ENCODE measurements around the gene BNIP5.

The BNIP5 gene

DNA sequence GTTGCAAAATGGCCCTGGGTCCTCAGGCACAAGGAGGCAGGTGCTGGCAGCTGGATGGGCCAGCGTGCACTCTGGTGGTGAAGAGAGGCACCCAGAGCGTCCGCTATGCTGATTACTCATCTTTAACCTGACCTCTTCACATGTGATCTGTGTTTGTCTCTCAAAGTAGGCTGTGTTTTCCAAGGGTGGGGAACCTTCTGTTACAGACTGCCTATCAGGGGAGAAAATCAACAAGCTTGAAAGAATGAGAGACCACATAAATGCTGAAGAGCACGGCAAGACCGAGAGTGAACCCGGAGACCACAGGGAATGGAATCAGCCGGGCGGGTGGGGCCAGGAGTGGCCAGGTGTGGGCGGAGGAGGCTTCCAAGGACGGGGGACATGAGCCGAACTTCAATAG, 16.2 kb downstream of the BNIP5 start:
- no peak for DNase-seq

GRCh38 chr6:36319821-36320220, 16.9 kb downstream of the BNIP5 start:
- DNase-seq = no peak

GRCh38 chr6:36319436-36319762, 17.3 kb downstream of the BNIP5 start:
- DNase-seq = no peak

GRCh38 chr6:36318690-36319435, 17.8 kb downstream of the BNIP5 start:
- DNase-seq = no peak

DNA sequence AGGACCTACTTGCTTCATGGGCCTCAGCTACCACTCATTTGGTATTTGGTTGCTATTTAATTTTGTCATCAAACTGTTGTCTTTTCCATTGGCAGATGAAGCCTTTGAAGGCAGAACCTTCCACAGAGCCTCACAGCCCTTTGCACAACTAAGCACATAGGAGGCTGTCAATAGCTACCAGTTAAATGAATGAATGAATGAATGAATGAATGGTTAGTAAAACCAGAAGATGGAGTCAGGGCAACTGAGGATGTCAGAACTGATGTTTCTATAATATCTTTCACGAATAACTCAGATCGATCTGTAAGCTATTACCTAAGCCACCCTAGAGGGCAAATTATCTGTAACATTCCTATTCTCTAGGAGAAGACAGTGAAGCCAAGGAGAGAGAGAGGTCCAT, 19.1 kb downstream of the BNIP5 start:
- no peak for DNase-seq

- DNase-seq = no peak
Observed at GRCh38 chr6:36315921-36316320, 20.8 kb downstream of the BNIP5 start.

GRCh38 chr6:36314221-36315014, 22.3 kb downstream of the BNIP5 start:
- no peak for DNase-seq

- no peak for DNase-seq
Observed at GRCh38 chr6:36313649-36313936, 23.1 kb downstream of the BNIP5 start.

DNA sequence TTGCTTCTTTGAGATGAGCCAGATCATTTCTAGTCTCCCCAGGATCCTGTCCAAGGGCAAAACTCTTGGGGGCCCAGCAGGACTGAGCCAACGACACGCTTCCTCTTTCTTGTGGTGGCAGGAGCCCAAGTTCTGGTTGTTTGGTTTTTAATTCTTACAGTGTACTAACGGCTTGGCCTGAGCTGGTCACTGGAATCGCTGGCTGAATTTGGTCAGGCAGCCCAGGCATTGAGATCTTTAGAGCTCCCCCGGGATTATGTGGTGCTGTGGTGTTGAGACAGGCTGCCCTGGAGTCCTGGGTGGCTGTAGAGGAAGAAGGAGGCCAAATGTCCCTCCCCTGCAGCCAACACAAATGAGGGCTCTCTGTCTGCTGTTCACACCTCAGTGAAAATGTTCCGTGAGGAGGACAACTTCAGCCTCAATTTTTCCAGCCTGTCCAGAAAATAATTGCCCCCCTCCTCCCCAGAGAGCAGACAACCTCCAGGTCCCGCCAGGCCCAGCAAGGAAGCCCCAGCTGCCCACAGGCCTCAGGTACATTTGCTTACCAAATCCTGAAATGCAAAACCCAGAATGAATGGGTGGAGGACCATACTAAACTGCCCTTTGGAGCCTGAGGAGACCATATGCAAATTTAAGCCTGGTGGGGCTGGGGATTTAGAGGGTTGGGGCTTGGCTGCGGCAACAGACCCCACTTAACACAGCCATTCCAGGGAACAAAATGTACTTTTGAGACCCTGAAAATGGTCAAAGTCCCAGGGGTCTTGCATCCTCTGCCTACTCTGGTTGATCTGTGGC, 23.6 kb downstream of the BNIP5 start:
- DNase-seq = peak; percentile 69 to 76

DNA sequence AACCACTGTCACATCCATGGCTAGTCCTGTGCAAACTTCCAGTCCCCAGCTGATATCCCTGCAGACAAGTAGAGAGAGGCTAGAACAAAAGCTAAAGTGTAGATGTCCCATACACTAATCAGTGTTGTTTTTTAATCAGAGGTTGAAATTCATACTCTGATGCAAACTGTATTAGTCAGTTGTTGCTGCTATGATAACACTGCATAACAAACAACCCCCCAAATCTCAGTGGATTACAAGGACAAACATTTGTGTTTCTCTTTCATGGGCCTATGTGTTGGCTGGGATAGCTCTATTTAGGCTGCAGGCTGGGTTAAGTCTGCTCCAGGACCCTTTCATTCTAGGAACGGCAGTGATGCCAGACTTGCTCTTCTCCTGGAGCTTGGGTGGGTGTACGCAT, 26.8 kb downstream of the BNIP5 start:
- DNase-seq = no peak

GRCh38 chr6:36309203-36309602, 27.5 kb downstream of the BNIP5 start:
- DNase-seq = no peak

- DNase-seq = no peak
Observed at GRCh38 chr6:36308514-36308913, 28.2 kb downstream of the BNIP5 start.

DNA sequence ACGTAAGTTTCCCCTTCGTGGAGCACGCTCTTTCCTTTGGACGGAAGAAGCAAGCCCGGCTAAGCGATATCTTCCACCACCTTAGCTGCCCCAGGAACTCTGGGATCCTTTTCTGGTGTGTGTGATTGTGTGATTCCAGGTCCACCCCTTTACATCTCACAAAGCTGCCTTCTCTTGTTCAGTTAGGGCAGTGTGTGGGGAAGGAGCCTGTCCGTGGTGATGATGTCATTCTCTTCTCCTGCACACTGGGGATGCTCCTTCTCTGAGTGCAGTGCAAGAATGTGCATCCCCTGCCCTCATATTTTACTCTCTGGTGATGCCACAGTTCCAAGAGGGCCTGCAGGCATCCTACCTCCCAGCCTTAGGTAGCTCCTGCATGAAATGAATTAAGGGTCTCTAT, 30.3 kb downstream of the BNIP5 start:
- no peak for DNase-seq

DNA sequence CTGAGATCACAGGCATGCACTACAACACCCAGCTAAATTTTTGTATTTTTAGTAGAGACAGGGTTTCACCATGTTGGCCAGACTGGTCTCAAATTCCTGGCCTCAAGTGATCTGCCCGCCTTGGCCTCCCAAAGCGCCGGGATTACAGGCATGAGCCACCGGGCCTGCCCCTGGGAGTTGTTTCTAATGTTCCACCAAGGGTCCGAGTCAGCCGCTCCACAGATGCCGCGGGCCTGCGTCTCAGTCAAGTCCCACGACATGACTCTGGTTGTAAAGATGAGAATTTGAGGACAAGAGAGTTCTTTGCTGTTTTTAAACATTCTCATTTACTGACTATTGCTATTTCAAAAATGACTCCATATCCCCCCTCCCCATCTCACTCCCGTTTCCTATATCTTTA, 30.8 kb downstream of the BNIP5 start:
- no peak for DNase-seq

GRCh38 chr6:36302227-36302976, 34.3 kb downstream of the BNIP5 start:
- peak; percentile 88 to 90 for DNase-seq

GRCh38 chr6:36301781-36302180, 34.9 kb downstream of the BNIP5 start:
- no peak for DNase-seq

- no peak for DNase-seq
Observed at GRCh38 chr6:36301085-36301658, 35.5 kb downstream of the BNIP5 start.

DNA sequence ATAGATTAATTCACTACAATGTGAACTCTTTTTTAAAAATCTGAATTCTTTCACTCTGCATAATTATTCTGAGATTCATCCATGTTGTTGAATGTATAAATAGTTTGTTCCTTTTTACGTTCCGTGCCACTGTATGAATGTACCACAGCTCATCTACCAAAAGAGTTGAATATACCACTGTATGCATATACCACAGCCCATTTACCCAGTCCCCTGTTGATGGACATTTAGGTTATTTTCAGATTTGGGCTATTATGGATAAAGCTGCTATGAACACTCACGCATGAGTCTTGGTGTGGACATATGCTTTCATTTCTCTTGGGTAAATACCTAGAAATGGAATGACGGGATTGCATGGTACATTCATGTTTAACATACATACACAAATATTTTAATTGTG, 38.7 kb downstream of the BNIP5 start:
- no peak for DNase-seq

- DNase-seq = no peak
Observed at GRCh38 chr6:36297511-36297910, 39.2 kb downstream of the BNIP5 start.

DNA sequence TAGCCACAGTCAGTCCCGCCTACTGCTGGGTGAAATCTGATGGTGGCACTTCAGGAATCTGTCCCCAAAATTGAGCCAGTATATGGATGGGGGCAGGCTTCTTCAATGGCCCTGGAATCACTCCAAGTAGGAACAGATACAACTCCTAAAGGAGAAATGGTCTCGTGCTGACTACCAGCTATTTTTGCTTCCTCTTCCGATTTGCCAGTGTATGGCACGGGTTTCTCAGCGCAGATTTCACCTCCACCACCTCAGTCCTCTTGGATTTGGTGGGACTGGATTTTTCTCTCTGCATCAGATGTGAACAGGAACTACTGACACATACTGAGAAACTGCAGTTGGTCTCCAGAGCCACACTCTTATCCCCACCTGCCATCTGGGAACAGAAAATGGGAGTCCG, 39.6 kb downstream of the BNIP5 start:
- no peak for DNase-seq

DNA sequence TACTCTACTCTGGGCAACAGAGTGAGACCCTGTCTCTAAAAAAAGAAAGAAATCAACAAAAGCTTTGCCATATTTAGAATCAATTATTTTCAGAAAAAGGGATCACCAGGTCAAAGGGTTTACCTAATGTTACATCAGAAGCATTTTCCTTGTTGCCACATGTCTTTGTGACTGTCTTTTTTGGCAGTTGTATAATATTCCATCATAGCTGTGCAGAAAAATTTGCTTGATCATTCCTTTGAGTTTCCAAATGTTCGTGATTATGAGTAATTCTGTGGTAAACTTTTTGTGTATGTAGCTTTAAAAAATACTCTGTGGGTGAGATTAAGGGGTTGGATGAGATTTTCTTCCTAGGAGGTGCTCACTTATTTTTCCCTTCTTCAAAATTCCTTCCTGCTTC, 40.4 kb downstream of the BNIP5 start:
- no peak for DNase-seq

DNA sequence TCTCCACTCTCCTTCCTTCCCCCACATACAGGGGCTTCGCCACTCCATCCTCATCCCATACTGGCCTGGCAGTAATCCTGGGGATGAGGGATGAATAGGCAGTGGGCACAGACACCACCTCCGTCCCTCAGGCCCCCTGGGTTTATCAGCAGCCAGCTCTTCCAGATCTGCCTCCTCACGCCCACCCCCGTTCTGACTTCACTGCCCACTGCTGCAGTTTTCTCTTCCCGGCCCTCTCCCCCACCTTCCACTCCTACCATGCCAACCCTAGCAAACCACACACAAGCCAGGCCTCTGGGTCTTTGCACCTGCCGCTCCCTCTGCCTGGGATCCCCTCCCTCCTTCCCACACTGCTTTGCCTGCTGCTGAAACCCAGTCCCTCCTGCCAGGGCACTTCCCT, 44.5 kb downstream of the BNIP5 start:
- DNase-seq = no peak

Measured in Kasumi-1 (cell line).